Stimulated activated CD8-positive, alpha-beta memory T cell treated with anti-CD3 and anti-CD28 coated beads, Interleukin-4, amount 100 ng/mL, for 4 hours (primary cell): ENCODE data around the gene CIAPIN1.

Experiments
- DNase-seq, 2 donors: peaks; one replicate each; pipeline ENCODE4 v3.0.0-alpha.2; 2020; ENCODE audit warnings: low read depth in 2 of 2, low spot score in 1 of 2

CIAPIN1 gene

GRCh38 chr16:57384248-57385070, 62.7 kb downstream of the CIAPIN1 start:
- no peak for DNase-seq

- no peak for DNase-seq
Measured at GRCh38 chr16:57383276-57384247, 63.6 kb downstream of the CIAPIN1 start.

- DNase-seq, result no peak
Measured at GRCh38 chr16:57382535-57383275, 64.5 kb downstream of the CIAPIN1 start.

GRCh38 chr16:57381791-57382534, 65.2 kb downstream of the CIAPIN1 start:
- DNase-seq, result no peak

GRCh38 chr16:57380671-57381462, 66.3 kb downstream of the CIAPIN1 start:
- DNase-seq, result no peak

GRCh38 chr16:57379579-57379978, 67.6 kb downstream of the CIAPIN1 start:
- no peak for DNase-seq
